AG10803 (cell line): ENCODE data around the gene COX19.
"Not testable (repeated sequence)": the region's sequence is repeated elsewhere in the genome, so short reads cannot be mapped to it uniquely, and the experiment has no call there.

Experiments used
- DNase-seq: peaks from one replicate; pipeline ENCODE4 v3.0.0; 2010; ENCODE audit warnings: low read depth
- H3K4me3 ChIP-seq: 2 replicates; pipeline ENCODE4 v1.5.1; 2011; ENCODE audit warnings: mild to moderate bottlenecking, low read length, control low read depth
- TF ChIP-seq, protein P1 (sequence below): conservative IDR thresholded peaks from 2 replicates; pipeline ENCODE4 v1.5.1; 2011; ENCODE audit warnings: mild to moderate bottlenecking, low read length, control low read depth, inconsistent platforms

Gene COX19

GRCh38 chr7:961546-962400, 13.6 kb downstream of the COX19 start:
- no peak for DNase-seq
- H3K4me3 ChIP-seq = no peak overlapping the region
- TF ChIP-seq, protein P1, sequence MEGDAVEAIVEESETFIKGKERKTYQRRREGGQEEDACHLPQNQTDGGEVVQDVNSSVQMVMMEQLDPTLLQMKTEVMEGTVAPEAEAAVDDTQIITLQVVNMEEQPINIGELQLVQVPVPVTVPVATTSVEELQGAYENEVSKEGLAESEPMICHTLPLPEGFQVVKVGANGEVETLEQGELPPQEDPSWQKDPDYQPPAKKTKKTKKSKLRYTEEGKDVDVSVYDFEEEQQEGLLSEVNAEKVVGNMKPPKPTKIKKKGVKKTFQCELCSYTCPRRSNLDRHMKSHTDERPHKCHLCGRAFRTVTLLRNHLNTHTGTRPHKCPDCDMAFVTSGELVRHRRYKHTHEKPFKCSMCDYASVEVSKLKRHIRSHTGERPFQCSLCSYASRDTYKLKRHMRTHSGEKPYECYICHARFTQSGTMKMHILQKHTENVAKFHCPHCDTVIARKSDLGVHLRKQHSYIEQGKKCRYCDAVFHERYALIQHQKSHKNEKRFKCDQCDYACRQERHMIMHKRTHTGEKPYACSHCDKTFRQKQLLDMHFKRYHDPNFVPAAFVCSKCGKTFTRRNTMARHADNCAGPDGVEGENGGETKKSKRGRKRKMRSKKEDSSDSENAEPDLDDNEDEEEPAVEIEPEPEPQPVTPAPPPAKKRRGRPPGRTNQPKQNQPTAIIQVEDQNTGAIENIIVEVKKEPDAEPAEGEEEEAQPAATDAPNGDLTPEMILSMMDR = no peak

- not testable (repeated sequence) for H3K4me3 ChIP-seq
These were observed 14.4 kb downstream of the COX19 start for GRCh38 chr7:960972-961371.

DNA sequence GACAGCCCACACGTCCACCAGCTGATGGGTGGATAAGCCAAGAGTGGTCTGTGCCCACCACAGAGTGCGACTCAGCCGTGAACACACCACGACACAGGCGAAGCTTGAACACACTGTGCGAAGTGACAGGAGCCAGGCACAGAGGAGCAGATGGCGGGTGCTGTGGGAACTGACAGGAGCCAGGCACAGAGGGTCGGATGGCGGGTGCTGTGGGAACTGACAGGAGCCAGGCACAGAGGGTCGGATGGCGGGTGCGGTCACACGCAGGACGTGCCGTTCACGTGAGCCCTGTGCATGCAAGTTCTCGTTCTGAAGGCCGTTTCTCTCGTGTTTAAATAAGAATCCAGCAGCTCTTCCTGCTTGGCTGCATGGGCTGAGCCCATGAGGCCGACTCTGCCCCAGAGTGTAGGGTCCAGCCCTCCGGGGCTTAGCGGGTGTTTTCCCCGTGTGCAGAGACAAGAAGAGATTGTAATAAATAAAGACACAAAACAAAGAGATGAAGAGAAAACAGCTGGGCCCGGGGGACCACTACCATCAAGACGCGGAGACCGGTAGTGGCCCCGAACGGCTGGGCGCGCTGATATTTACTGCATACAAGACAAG, 15.0 kb downstream of the COX19 start:
- no peak for DNase-seq
- TF ChIP-seq, protein P1 = no peak
- H3K4me3 ChIP-seq = no peak overlapping the region

More at GRCh38 chr7:960972-961371, 14.4 kb downstream of the COX19 start:
- peak; percentile 24 for DNase-seq

- H3K4me3 ChIP-seq, DNase-seq: not testable (repeated sequence)
These were observed 15.6 kb downstream of the COX19 start for GRCh38 chr7:959740-960139.

- TF ChIP-seq, protein P1 = no peak
- DNase-seq = no peak
- no peak overlapping the region for H3K4me3 ChIP-seq
These were observed 16.1 kb downstream of the COX19 start for GRCh38 chr7:959271-959670.

DNA sequence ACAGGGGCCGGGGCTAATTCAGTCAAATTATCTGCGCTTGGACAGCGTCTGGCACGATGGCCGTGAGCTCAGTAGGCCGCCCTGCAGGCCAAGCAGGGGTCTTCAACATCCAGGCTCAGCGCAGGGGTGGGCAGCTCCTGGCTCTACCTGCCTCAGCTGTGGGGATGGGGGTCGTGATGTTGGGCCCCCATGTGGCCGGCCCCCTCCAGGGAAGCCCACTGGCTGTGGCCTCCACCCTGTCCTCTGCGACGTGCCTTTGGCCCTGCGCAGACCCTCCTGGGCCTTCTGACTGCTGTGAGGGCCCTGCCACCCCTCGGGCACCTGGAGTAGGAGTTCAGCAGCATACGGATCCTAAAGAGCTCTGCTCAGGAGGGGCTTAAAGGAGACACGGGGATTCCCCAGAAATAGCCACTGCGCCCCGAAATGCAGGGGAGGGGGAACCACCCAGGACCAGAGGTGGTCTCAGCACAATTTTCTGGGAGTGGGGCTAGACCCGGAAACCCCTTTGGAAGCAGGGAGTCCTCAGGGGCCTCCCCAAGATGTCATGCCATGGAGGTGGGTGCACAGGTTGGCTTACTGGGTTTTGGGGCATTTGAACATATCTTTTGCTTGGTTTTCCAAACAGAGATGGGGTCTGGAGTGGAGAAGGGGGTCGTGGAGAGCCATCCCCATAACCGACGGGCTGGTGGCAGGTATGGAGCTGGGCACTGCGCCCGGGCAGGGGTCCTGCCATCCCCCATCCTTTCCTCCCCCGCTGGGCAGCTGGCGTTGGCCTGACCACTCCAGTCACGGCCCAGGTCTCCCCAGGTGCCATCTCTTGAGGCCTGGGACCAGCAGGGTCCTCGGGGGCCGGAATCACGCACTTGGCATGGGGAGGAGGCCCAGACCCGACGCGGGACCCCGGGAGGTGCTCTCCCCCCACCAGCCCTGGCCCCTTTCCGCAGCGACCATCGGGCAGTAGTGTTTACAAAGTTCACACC, 16.8 kb downstream of the COX19 start:
- DNase-seq = no peak
- H3K4me3 ChIP-seq = no peak overlapping the region
- TF ChIP-seq, protein P1 = no peak

DNA sequence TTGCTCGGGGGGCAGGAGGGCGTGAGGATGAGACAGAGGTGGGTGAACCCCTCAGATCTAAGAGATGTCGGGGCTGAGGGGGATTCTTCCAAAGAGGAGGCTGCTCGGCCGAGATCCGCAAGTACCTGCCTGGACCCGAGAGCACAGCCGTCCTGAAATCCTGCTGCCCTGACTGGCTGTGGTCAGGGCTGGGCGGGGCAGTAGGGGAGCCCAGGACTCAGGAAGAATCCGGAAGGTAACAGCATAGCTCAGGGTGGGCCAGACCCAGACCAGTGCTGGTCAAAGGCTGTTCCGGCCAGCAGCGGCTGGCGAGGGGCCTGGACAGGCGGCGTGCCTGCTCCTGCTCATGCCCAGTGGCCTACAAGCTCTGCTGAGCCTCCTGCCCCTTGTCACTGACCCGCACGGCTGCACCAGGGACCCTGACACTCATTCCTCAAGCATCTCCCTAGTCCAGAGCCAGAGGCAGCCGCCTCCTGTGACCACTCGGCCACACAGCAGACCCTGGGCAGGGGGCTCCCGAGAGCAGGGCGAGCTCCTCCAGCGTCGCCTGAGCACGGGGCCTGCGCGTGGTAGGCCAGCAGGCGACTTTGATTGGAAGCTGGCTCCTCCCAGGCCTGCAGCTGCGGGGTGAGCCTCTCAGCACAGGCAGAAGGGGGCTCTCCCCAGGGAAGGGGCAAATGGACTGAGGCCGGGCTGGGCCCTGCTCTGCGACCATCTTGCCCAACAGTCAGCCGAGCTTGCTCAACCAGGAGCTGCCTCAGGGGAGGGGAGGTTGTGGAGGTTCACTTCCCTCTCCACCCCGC, 17.7 kb downstream of the COX19 start:
- no peak for DNase-seq
- H3K4me3 ChIP-seq = no peak overlapping the region
- TF ChIP-seq, protein P1 = no peak
